ENCODE results near the gene RETREG1.

RETREG1 gene, protein sequence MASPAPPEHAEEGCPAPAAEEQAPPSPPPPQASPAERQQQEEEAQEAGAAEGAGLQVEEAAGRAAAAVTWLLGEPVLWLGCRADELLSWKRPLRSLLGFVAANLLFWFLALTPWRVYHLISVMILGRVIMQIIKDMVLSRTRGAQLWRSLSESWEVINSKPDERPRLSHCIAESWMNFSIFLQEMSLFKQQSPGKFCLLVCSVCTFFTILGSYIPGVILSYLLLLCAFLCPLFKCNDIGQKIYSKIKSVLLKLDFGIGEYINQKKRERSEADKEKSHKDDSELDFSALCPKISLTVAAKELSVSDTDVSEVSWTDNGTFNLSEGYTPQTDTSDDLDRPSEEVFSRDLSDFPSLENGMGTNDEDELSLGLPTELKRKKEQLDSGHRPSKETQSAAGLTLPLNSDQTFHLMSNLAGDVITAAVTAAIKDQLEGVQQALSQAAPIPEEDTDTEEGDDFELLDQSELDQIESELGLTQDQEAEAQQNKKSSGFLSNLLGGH

GRCh38 chr5:16616536-16617273 is at the start of gene RETREG1:
Gene RETREG1, minus strand, starts transcription at chr5:16616997. Its CDS starts 26 bp downstream, at chr5:16616971.
- TF ChIP-seq, protein P1, sequence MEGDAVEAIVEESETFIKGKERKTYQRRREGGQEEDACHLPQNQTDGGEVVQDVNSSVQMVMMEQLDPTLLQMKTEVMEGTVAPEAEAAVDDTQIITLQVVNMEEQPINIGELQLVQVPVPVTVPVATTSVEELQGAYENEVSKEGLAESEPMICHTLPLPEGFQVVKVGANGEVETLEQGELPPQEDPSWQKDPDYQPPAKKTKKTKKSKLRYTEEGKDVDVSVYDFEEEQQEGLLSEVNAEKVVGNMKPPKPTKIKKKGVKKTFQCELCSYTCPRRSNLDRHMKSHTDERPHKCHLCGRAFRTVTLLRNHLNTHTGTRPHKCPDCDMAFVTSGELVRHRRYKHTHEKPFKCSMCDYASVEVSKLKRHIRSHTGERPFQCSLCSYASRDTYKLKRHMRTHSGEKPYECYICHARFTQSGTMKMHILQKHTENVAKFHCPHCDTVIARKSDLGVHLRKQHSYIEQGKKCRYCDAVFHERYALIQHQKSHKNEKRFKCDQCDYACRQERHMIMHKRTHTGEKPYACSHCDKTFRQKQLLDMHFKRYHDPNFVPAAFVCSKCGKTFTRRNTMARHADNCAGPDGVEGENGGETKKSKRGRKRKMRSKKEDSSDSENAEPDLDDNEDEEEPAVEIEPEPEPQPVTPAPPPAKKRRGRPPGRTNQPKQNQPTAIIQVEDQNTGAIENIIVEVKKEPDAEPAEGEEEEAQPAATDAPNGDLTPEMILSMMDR (IDR thresholded peaks at IDR 0.05; ENCODE audit: low read depth, low read length, missing control alignments), result no peak
- no peak for DNase-seq (ENCODE audit: low read depth)
- in situ Hi-C loops (cut with HindIII; ENCODE audit: low sequenced_read_pairs), result no loop called here
- H3K4me3 ChIP-seq (ENCODE audit: low read depth, low read length), result peak within 1 kb of the TSS; percentile 52

- TF ChIP-seq, protein P1 (IDR thresholded peaks at IDR 0.05; ENCODE audit: low read depth, low read length, missing control alignments), result no peak
- H3K4me3 ChIP-seq (ENCODE audit: low read depth, low read length), result no peak overlapping the region
- no peak for DNase-seq (ENCODE audit: low read depth)
- in situ Hi-C loops (cut with HindIII; ENCODE audit: low sequenced_read_pairs), result loop anchor here (10.0 kb wide), 1 partner anchor 62 kb away; no protein-coding TSS in a partner anchor
Observed at GRCh38 chr5:16666130-16666882, 49.5 kb upstream of the RETREG1 start.

GRCh38 chr5:16665601-16666000 is 48.8 kb upstream of the RETREG1 start:
- TF ChIP-seq, protein P1 (IDR thresholded peaks at IDR 0.05; ENCODE audit: low read depth, low read length, missing control alignments), result no peak
- no peak overlapping the region for H3K4me3 ChIP-seq (ENCODE audit: low read depth, low read length)
- in situ Hi-C loops (cut with HindIII; ENCODE audit: low sequenced_read_pairs), result loop anchor here (10.0 kb wide), 1 partner anchor 61 kb away; no protein-coding TSS in a partner anchor
- DNase-seq (ENCODE audit: low read depth), result no peak

GRCh38 chr5:16664368-16664767 is 47.6 kb upstream of the RETREG1 start:
- no peak for DNase-seq (ENCODE audit: low read depth)
- no peak overlapping the region for H3K4me3 ChIP-seq (ENCODE audit: low read depth, low read length)
- in situ Hi-C loops (cut with HindIII; ENCODE audit: low sequenced_read_pairs), result loop anchor here (10.0 kb wide), 1 partner anchor 60 kb away; no protein-coding TSS in a partner anchor
- TF ChIP-seq, protein P1 (IDR thresholded peaks at IDR 0.05; ENCODE audit: low read depth, low read length, missing control alignments), result no peak

GRCh38 chr5:16663840-16664239 is 47.0 kb upstream of the RETREG1 start:
- H3K4me3 ChIP-seq (ENCODE audit: low read depth, low read length), result no peak overlapping the region
- no peak for DNase-seq (ENCODE audit: low read depth)
- TF ChIP-seq, protein P1 (IDR thresholded peaks at IDR 0.05; ENCODE audit: low read depth, low read length, missing control alignments), result no peak
- in situ Hi-C loops (cut with HindIII; ENCODE audit: low sequenced_read_pairs), result loop anchor here (10.0 kb wide), 1 partner anchor 59 kb away; no protein-coding TSS in a partner anchor

GRCh38 chr5:16661713-16662112 is 44.9 kb upstream of the RETREG1 start:
- TF ChIP-seq, protein P1 (IDR thresholded peaks at IDR 0.05; ENCODE audit: low read depth, low read length, missing control alignments), result no peak
- no peak overlapping the region for H3K4me3 ChIP-seq (ENCODE audit: low read depth, low read length)

More at GRCh38 chr5:16661713-16662112, 44.9 kb upstream of the RETREG1 start:
- DNase-seq (ENCODE audit: low read depth), result no peak
- in situ Hi-C loops (cut with HindIII; ENCODE audit: low sequenced_read_pairs), result loop anchor here (10.0 kb wide), 1 partner anchor 57 kb away; no protein-coding TSS in a partner anchor

All from astrocyte of the cerebellum (primary cell).